ENCODE measurements around the gene JSRP1.
A peak's percentile ranks its signal among the peaks of the same experiment; 100 is the strongest.

Gene JSRP1

DNA sequence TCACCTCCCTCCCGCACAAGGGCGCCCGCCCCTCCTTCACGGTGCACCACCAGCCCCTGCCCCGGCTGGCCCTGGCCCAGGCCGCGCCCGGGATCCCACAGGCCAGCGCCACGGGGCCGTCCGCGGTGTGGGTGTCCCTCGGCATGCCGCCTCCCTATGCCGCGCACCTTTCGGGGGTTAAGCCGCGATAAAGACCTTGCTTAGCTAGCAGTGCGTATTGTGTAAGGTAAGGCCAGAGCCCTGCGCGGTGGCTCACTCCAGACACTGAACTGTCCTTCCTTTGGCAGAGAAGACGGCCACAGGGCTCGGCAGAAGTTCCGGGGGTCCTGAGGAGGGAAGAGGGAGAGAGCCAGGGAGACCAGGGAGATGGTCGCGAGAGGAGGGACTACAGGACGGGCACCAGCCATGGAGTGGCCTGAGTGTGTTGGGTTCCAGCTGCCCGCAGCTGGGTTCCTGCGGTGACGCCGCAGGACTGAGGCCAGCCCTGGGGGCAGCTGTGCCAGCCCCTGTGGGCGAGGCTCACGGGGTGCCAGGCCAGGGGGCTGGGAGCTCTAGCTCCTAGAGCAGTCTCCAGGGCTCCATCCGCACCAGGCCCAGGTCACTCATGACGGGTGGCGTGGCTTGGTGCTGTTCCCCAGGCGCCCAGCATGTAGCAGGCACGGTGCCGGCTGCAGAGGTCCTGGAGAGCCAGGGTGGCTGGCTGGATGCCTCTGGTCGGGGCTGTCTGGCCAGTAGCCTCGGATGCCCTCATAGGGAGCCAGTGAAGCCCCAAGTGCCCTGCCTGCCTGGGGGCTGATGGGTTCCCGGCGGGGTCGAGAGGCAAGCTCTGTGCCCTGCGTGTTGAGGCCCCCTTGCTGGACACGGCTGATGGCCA lies 27.8 kb downstream of the JSRP1 start:
- H3K4me3 ChIP-seq (ENCODE audit: low read depth, low read length), result no peak overlapping the region
- H3K36me3 ChIP-seq (ENCODE audit: insufficient read depth, low read length), result no peaks in the 10 kb centered on the region; the same call in 1 of the 2 replicates
- peaks cover 4% of the 10 kb centered on the region for H3K79me2 ChIP-seq (ENCODE audit: control insufficient read depth, insufficient read depth, low read length, unreplicated experiment)
- no peaks in the 10 kb centered on the region for H3K27me3 ChIP-seq (ENCODE audit: insufficient read depth, low read length)
- H2AFZ ChIP-seq (ENCODE audit: low read length, unreplicated experiment), result no peak overlapping the region
- no peaks in the 10 kb centered on the region for H3K4me1 ChIP-seq (ENCODE audit: control insufficient read depth, insufficient read depth, low read length, unreplicated experiment)
- H3K27ac ChIP-seq (ENCODE audit: low read depth, low read length), result no peak overlapping the region

DNA sequence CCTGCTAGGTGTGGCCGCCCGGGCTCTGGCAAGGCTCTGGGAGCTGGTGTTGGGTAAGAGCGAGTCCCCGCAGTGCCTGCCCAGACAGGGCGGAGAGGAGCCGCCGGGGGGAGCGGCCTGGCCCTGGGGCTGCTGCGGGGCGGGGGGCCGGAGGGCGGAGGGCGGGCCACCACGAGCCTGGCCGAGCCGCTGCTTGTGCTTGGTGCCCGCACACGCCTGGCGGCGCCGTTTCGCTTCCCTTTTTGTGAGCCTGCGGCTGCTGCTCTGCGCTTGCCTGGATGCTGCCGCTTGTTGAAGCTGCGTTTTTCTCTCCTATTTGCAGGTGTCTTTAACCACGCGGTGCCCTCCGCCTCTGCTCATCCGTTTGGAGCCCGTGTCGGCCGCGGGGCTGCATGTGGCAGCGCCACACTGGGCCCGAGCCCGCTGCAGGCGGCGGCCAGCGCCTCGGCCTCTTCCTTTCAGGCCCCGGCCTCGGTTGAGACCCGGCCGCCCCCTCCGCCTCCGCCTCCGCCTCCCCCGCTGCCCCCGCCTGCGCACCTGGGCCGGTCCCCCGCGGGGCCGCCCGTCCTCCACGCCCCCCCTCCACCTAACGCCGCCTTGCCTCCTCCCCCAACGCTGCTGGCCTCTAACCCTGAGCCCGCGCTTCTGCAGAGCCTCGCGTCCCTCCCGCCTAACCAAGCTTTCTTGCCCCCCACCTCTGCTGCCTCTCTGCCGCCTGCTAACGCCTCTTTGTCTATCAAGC lies 28.6 kb downstream of the JSRP1 start:
- H3K79me2 ChIP-seq (ENCODE audit: control insufficient read depth, insufficient read depth, low read length, unreplicated experiment), result no peaks in the 10 kb centered on the region
- H3K4me1 ChIP-seq (ENCODE audit: control insufficient read depth, insufficient read depth, low read length, unreplicated experiment), result no peaks in the 10 kb centered on the region
- no peak overlapping the region for H2AFZ ChIP-seq (ENCODE audit: low read length, unreplicated experiment)
- no peaks in the 10 kb centered on the region; the same call in 1 of the 2 replicates for H3K36me3 ChIP-seq (ENCODE audit: insufficient read depth, low read length)
- H3K27me3 ChIP-seq (ENCODE audit: insufficient read depth, low read length), result no peaks in the 10 kb centered on the region
- no peak overlapping the region for H3K4me3 ChIP-seq (ENCODE audit: low read depth, low read length)
- no peak overlapping the region for H3K27ac ChIP-seq (ENCODE audit: low read depth, low read length)

DNA sequence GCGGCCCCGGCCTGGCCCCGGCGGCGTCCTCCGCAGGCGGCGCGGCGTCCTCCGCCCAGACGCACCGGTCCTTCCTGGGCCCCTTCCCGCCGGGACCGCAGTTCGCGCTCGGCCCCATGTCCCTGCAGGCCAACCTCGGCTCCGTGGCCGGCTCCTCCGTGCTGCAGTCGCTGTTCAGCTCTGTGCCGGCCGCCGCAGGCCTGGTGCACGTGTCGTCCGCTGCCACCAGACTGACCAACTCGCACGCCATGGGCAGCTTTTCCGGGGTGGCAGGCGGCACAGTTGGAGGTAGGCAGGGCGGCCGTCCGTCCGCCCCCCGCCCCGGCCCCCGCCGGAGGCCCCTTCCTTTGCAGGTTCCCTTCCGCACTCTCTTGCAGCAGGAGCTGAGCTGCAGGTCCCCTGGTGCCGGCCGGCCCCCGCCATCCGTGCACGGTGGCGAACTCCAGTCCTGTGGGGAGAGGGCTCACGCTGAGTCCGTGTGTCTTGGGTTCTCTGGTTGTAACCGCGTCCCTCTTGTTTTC lies 29.3 kb downstream of the JSRP1 start:
- H3K27me3 ChIP-seq (ENCODE audit: insufficient read depth, low read length), result no peaks in the 10 kb centered on the region
- no peak overlapping the region for H3K4me3 ChIP-seq (ENCODE audit: low read depth, low read length)
- no peaks in the 10 kb centered on the region for H3K79me2 ChIP-seq (ENCODE audit: control insufficient read depth, insufficient read depth, low read length, unreplicated experiment)
- H2AFZ ChIP-seq (ENCODE audit: low read length, unreplicated experiment), result no peak overlapping the region
- peaks cover under 1% of the 10 kb centered on the region for H3K4me1 ChIP-seq (ENCODE audit: control insufficient read depth, insufficient read depth, low read length, unreplicated experiment)
- no peaks in the 10 kb centered on the region; the same call in 1 of the 2 replicates for H3K36me3 ChIP-seq (ENCODE audit: insufficient read depth, low read length)
- no peak overlapping the region for H3K27ac ChIP-seq (ENCODE audit: low read depth, low read length)

DNA sequence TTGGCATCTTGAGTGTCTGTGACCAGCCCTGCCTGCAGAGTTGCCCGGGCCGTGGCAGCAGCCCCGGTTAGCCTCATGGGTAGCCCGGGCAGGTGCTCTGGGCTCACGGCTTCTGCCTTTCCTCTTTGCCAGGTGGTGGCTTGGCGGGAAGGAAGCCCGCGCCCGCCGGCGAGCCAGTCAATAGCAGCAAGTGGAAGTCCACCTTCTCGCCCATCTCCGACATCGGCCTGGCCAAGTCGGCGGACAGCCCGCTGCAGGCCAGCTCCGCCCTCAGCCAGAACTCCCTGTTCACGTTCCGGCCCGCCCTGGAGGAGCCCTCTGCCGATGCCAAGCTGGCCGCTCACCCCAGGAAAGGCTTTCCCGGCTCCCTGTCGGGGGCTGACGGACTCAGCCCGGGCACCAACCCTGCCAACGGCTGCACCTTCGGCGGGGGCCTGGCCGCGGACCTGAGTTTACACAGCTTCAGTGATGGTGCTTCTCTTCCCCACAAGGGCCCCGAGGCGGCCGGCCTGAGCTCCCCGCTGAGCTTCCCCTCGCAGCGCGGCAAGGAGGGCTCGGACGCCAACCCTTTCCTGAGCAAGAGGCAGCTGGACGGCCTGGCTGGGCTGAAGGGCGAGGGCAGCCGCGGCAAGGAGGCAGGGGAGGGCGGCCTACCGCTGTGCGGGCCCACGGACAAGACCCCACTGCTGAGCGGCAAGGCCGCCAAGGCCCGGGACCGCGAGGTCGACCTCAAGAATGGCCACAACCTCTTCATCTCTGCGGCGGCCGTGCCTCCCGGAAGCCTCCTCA lies 30.0 kb downstream of the JSRP1 start:
- Histone ChIP-seq H2AFZ (ENCODE audit: low read length, unreplicated experiment) (no peak overlapping the region), H3K36me3 (ENCODE audit: insufficient read depth, low read length) (no peaks in the 10 kb centered on the region; the same call in 1 of the 2 replicates), H3K4me1 (ENCODE audit: control insufficient read depth, insufficient read depth, low read length, unreplicated experiment) (peaks cover 7% of the 10 kb centered on the region)

DNA sequence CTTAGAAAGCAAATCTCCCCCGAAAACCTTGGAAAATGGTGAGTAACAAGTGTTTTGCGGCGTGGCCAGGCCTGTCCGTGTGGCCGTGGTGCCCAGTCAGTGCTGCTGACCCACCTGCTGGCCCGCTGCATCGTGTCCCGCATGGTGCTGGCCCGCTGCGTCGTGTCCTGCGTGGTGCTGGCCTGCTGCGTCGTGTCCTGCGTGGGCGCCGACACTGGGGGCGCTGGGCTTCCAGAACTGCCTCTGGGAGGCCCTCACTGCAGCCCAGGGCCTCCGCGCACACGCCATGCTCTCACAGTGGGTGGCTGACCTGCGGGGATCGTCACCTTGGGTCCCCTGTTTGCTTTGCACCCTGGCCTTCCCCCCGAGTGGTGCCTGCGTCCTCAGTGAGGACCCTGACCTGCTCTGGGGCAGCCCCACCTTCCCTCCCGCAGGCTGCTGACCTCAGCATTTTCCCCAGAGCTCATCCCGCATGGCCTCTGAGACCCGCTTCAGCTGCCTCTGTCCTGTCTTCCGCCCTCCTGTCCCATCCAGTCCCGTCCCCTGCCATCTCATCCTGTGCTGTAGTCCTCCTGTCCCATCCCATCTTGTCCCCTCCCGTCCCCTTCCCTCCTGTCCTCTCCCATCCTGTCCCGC lies 30.7 kb downstream of the JSRP1 start:
- no peaks in the 10 kb centered on the region; the same call in 1 of the 2 replicates for H3K36me3 ChIP-seq (ENCODE audit: insufficient read depth, low read length)
- H3K79me2 ChIP-seq (ENCODE audit: control insufficient read depth, insufficient read depth, low read length, unreplicated experiment), result no peaks in the 10 kb centered on the region
- H3K4me1 ChIP-seq (ENCODE audit: control insufficient read depth, insufficient read depth, low read length, unreplicated experiment), result peaks cover 10% of the 10 kb centered on the region
- no peaks in the 10 kb centered on the region for H3K27me3 ChIP-seq (ENCODE audit: insufficient read depth, low read length)
- no peak overlapping the region for H2AFZ ChIP-seq (ENCODE audit: low read length, unreplicated experiment)
- no peak overlapping the region for H3K4me3 ChIP-seq (ENCODE audit: low read depth, low read length)
- no peak overlapping the region for H3K27ac ChIP-seq (ENCODE audit: low read depth, low read length)

More for the DNA sequence above, 30.0 kb downstream of the JSRP1 start:
- H3K79me2 ChIP-seq (ENCODE audit: control insufficient read depth, insufficient read depth, low read length, unreplicated experiment), result no peaks in the 10 kb centered on the region
- H3K27me3 ChIP-seq (ENCODE audit: insufficient read depth, low read length), result no peaks in the 10 kb centered on the region
- H3K27ac ChIP-seq (ENCODE audit: low read depth, low read length), result no peak overlapping the region
- no peak overlapping the region for H3K4me3 ChIP-seq (ENCODE audit: low read depth, low read length)

DNA sequence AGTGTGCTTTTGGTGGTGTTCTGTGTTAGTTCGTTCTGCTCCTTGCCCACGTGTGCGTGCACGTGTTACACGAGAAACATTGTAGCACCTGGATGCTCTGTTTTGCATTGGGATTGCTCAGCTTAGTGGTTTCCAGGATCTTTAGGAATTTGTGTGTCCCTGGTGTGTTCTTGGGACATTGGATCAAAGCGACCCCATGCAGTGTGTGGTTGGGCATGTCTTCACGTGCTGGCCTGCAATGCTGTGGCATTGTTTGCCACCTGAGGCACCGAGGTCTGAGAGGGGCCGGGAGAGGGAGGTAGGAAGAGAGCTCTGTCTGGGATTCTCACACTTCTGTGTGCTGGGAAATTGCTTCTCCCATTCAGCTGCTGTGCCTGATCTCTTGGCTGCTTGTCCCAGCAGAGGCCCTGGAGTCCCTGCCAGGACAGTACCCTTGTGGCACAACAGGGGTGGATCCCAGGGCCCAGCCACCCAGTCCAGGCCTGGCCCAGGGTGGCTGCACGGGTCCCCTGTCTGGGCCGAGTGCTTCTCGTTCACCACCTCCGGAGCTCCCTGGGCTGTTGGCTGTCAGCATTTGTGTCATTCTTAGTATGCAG lies 31.4 kb downstream of the JSRP1 start:
- H3K27ac ChIP-seq (ENCODE audit: low read depth, low read length), result no peak overlapping the region
- no peaks in the 10 kb centered on the region; the same call in 1 of the 2 replicates for H3K36me3 ChIP-seq (ENCODE audit: insufficient read depth, low read length)
- H3K4me1 ChIP-seq (ENCODE audit: control insufficient read depth, insufficient read depth, low read length, unreplicated experiment), result peaks cover 10% of the 10 kb centered on the region
- no peaks in the 10 kb centered on the region for H3K79me2 ChIP-seq (ENCODE audit: control insufficient read depth, insufficient read depth, low read length, unreplicated experiment)
- H2AFZ ChIP-seq (ENCODE audit: low read length, unreplicated experiment), result no peak overlapping the region
- H3K4me3 ChIP-seq (ENCODE audit: low read depth, low read length), result no peak overlapping the region
- H3K27me3 ChIP-seq (ENCODE audit: insufficient read depth, low read length), result no peaks in the 10 kb centered on the region

DNA sequence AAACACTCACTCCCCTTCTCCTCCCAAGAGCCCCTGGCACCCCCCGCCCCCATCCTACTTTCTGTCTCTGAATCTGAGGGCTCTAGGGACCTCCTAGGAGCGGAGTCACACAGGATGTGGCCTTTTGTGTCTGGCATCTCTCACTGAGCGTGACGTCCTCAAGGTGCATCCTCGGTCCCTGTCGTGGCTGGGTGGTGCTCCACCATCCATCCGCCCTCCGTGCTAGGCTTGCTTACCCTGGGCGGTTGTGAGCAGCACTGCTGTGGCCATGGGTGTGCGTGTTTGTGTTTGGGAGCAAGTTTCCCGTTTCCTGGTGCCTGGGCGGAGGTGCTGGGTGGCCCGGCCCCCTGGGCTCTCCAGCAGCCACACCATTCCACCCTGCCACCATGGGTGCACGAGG lies 32.3 kb downstream of the JSRP1 start:
- Histone ChIP-seq H3K27me3 (ENCODE audit: insufficient read depth, low read length) (no peaks in the 10 kb centered on the region), H3K4me1 (ENCODE audit: control insufficient read depth, insufficient read depth, low read length, unreplicated experiment) (peaks cover 10% of the 10 kb centered on the region), H2AFZ (ENCODE audit: low read length, unreplicated experiment) (no peak overlapping the region), H3K36me3 (ENCODE audit: insufficient read depth, low read length) (no peaks in the 10 kb centered on the region; the same call in 1 of the 2 replicates), H3K79me2 (ENCODE audit: control insufficient read depth, insufficient read depth, low read length, unreplicated experiment) (no peaks in the 10 kb centered on the region), H3K27ac (ENCODE audit: low read depth, low read length) (no peak overlapping the region), H3K4me3 (ENCODE audit: low read depth, low read length) (no peak overlapping the region)

DNA sequence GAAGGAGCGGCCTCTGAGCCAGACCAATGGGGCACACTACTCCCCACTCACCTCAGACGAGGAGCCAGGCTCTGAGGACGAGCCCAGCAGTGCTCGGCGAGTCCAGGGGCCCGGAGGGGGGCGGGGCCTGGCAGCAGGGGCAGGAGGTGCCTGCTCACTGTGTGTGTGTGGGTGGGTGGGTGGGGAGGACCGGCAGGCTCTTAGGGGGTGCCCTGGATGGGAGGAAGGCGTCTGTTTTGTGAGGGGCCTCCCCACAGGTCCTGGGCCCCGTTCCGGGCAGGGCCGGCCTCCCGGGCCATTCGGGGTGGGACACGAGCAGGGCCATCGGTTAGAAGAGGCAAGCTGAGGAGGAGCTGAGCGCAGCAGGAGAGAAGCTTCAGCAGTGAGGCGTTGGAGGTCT lies 32.8 kb downstream of the JSRP1 start:
- no peaks in the 10 kb centered on the region; the same call in 1 of the 2 replicates for H3K36me3 ChIP-seq (ENCODE audit: insufficient read depth, low read length)
- no peaks in the 10 kb centered on the region for H3K27me3 ChIP-seq (ENCODE audit: insufficient read depth, low read length)
- no peak overlapping the region for H3K4me3 ChIP-seq (ENCODE audit: low read depth, low read length)
- H2AFZ ChIP-seq (ENCODE audit: low read length, unreplicated experiment), result no peak overlapping the region
- H3K4me1 ChIP-seq (ENCODE audit: control insufficient read depth, insufficient read depth, low read length, unreplicated experiment), result peaks cover 10% of the 10 kb centered on the region
- no peak overlapping the region for H3K27ac ChIP-seq (ENCODE audit: low read depth, low read length)
- no peaks in the 10 kb centered on the region for H3K79me2 ChIP-seq (ENCODE audit: control insufficient read depth, insufficient read depth, low read length, unreplicated experiment)

DNA sequence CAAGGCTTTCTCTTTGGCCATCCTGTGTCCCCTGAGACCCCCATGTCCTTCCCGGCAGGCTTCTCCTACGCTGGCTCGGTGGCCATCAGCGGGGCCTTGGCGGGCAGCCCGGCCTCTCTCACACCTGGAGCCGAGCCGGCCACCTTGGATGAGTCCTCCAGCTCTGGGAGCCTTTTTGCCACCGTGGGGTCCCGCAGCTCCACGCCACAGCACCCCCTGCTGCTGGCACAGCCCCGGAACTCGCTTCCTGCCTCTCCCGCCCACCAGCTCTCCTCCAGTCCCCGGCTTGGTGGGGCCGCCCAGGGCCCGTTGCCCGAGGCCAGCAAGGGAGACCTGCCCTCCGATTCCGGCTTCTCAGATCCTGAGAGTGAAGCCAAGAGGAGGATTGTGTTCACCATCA lies 34.3 kb downstream of the JSRP1 start:
- no peaks in the 10 kb centered on the region; the same call in 1 of the 2 replicates for H3K36me3 ChIP-seq (ENCODE audit: insufficient read depth, low read length)
- H3K4me3 ChIP-seq (ENCODE audit: low read depth, low read length), result no peak overlapping the region
- peak overlapping the region; percentile 58 for H3K27ac ChIP-seq (ENCODE audit: low read depth, low read length)
- no peaks in the 10 kb centered on the region for H3K79me2 ChIP-seq (ENCODE audit: control insufficient read depth, insufficient read depth, low read length, unreplicated experiment)
- H3K4me1 ChIP-seq (ENCODE audit: control insufficient read depth, insufficient read depth, low read length, unreplicated experiment), result peaks cover 10% of the 10 kb centered on the region
- H3K27me3 ChIP-seq (ENCODE audit: insufficient read depth, low read length), result no peaks in the 10 kb centered on the region
- no peak overlapping the region for H2AFZ ChIP-seq (ENCODE audit: low read length, unreplicated experiment)
